AG08395 (cell line): ENCODE measurements around the gene MTFR1L.
A peak's percentile ranks its signal among the peaks of the same experiment; 100 is the strongest.

ENCODE experiments used
- DNase-seq: peaks from one replicate; pipeline ENCODE4 v3.0.0; 2012; ENCODE audit warnings: mixed read lengths, low spot score

Gene MTFR1L

GRCh38 chr1:25819491-25820246 is at the start of gene MTFR1L:
Gene MTFR1L, plus strand, starts transcription at chr1:25819954. Its CDS starts 3,151 bp downstream, at chr1:25823105.
- peak; percentile 93 for DNase-seq

- no peak for DNase-seq
Measured at GRCh38 chr1:25770541-25771220, 49.1 kb upstream of the MTFR1L start.

GRCh38 chr1:25771221-25772114 is 48.3 kb upstream of the MTFR1L start:
- DNase-seq = no peak

- no peak for DNase-seq
Measured at GRCh38 chr1:25772164-25772563, 47.6 kb upstream of the MTFR1L start.

GRCh38 chr1:25772692-25773245 is 47.0 kb upstream of the MTFR1L start:
- DNase-seq = no peak

GRCh38 chr1:25773441-25774125 is 46.2 kb upstream of the MTFR1L start:
- no peak for DNase-seq

GRCh38 chr1:25774206-25774803 is 45.4 kb upstream of the MTFR1L start:
- DNase-seq = no peak

GRCh38 chr1:25774921-25775771 is 44.6 kb upstream of the MTFR1L start:
- DNase-seq = no peak

- no peak for DNase-seq
Measured at GRCh38 chr1:25779388-25779787, 40.4 kb upstream of the MTFR1L start.

GRCh38 chr1:25779894-25780293 is 39.9 kb upstream of the MTFR1L start:
- DNase-seq = no peak

- no peak for DNase-seq
Measured at GRCh38 chr1:25780318-25781129, 39.2 kb upstream of the MTFR1L start.

GRCh38 chr1:25781130-25781433 is 38.7 kb upstream of the MTFR1L start:
- no peak for DNase-seq

GRCh38 chr1:25782608-25783201 is 37.0 kb upstream of the MTFR1L start:
- DNase-seq = no peak

- DNase-seq = no peak
Measured at GRCh38 chr1:25784575-25785051, 35.1 kb upstream of the MTFR1L start.

- no peak for DNase-seq
Measured at GRCh38 chr1:25785333-25786067, 34.3 kb upstream of the MTFR1L start.

- peak; percentile 52 for DNase-seq
Measured at GRCh38 chr1:25786887-25787759, 32.6 kb upstream of the MTFR1L start.

GRCh38 chr1:25787760-25788166 is 32.0 kb upstream of the MTFR1L start:
- no peak for DNase-seq
